Suprapubic skin (tissue), 3 donors: Measurements from ENCODE around the gene ABLIM2.

ENCODE experiments used
- POLR2A ChIP-seq, 2 donors: fragments of 450-650 bp; IDR thresholded peaks; one replicate each; pipeline ENCODE4 v1.6.1; 2017; ENCODE audit warnings: antibody characterized with exemption in 2 of 2, mild to moderate bottlenecking in 2 of 2, moderate library complexity in 2 of 2
- TF ChIP-seq, protein P1 (sequence below), 2 donors: fragments of 200-600 bp in 1 of 2; fragments of 450-650 bp in 1 of 2; sonication (generic) in 1 of 2; IDR thresholded peaks; one replicate each; pipeline ENCODE4 v1.5.1; 2016 to 2019; ENCODE audit warnings: antibody characterized with exemption in 2 of 2, mild to moderate bottlenecking in 1 of 2, moderate library complexity in 1 of 2

DNA sequence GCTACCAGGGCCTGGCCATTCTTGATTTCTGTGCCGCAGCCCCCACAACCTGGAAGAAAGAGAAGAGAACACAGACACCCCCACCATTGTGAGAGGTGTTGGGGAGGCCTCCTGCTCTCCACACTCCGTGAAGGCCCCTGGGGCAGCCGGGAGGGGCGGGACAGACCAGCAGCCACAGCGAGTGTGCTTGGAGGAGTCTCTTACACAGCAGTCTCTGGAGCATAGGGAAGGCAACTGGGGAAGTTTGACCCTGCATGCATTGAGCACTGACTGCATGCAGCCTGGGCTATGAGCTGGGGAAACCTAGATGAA is 77.9 kb downstream of the ABLIM2 start:
- TF ChIP-seq, protein P1, sequence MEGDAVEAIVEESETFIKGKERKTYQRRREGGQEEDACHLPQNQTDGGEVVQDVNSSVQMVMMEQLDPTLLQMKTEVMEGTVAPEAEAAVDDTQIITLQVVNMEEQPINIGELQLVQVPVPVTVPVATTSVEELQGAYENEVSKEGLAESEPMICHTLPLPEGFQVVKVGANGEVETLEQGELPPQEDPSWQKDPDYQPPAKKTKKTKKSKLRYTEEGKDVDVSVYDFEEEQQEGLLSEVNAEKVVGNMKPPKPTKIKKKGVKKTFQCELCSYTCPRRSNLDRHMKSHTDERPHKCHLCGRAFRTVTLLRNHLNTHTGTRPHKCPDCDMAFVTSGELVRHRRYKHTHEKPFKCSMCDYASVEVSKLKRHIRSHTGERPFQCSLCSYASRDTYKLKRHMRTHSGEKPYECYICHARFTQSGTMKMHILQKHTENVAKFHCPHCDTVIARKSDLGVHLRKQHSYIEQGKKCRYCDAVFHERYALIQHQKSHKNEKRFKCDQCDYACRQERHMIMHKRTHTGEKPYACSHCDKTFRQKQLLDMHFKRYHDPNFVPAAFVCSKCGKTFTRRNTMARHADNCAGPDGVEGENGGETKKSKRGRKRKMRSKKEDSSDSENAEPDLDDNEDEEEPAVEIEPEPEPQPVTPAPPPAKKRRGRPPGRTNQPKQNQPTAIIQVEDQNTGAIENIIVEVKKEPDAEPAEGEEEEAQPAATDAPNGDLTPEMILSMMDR (IDR thresholded peaks at IDR 0.05): no peak
- no peak for TF ChIP-seq POLR2A (IDR thresholded peaks at IDR 0.05)
